Measurements from ENCODE around the gene GMNN.

GRCh38 chr6:24833711-24834386 is 59.1 kb downstream of the GMNN start:
- TF ChIP-seq, protein P1, sequence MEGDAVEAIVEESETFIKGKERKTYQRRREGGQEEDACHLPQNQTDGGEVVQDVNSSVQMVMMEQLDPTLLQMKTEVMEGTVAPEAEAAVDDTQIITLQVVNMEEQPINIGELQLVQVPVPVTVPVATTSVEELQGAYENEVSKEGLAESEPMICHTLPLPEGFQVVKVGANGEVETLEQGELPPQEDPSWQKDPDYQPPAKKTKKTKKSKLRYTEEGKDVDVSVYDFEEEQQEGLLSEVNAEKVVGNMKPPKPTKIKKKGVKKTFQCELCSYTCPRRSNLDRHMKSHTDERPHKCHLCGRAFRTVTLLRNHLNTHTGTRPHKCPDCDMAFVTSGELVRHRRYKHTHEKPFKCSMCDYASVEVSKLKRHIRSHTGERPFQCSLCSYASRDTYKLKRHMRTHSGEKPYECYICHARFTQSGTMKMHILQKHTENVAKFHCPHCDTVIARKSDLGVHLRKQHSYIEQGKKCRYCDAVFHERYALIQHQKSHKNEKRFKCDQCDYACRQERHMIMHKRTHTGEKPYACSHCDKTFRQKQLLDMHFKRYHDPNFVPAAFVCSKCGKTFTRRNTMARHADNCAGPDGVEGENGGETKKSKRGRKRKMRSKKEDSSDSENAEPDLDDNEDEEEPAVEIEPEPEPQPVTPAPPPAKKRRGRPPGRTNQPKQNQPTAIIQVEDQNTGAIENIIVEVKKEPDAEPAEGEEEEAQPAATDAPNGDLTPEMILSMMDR (conservative IDR thresholded peaks at IDR 0.05; ENCODE audit: low read depth, low read length), result no peak
- TF ChIP-seq EZH2 (IDR thresholded peaks at IDR 0.05; ENCODE audit: borderline replicate concordance, low read depth, low read length, poor library complexity, severe bottlenecking), result no peak
